Right renal cortex interstitium (tissue), 3 donors: ENCODE data around the gene SH3TC2. TPM values are rescaled to one million over a fixed set of nuclear protein-coding genes. Genes with fewer than 3 reads are reported as not detected.

Experiments
- DNase-seq, 3 donors: peaks; one replicate each; pipeline ENCODE4 v3.0.0-alpha.2; 2013; ENCODE audit warnings: low read depth in 3 of 3, low spot score in 2 of 3
- polyA plus RNA-seq, 3 donors: library from polyadenylated mRNA; unstranded; fragments of 120-200 nt; gene quantifications; one replicate each; pipeline ENCODE4 v1.2.1, GENCODE V29; 2013; ENCODE audit not compliant: insufficient read length in 3 of 3

The SH3TC2 gene
- polyA plus RNA-seq, 3 donors = 0.75 to 0.88 (median 0.80) TPM

GRCh38 chr5:148976569-148977381, 86.1 kb downstream of the SH3TC2 start:
- no peak for DNase-seq

GRCh38 chr5:148974642-148975327, 88.1 kb downstream of the SH3TC2 start:
- DNase-seq = no peak

DNA sequence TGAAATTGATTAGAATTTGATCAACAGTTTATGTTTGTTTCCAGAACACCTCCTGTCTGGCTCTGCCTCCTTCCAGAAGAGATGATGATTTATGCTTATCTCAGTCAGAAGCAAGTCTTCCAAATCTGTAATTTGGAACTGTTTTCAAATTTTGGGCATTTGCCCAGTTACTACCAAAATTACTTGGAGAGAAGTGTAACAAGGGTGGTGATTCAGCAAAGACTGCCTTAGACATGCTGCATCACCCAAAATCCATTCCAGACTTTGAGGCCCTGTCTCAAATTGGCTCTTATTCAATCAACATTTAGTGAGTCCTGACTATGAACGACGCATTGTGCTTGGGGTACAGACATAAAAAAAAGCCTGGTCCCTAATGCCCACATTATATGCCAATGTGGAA, 89.4 kb downstream of the SH3TC2 start:
- no peak for DNase-seq

DNA sequence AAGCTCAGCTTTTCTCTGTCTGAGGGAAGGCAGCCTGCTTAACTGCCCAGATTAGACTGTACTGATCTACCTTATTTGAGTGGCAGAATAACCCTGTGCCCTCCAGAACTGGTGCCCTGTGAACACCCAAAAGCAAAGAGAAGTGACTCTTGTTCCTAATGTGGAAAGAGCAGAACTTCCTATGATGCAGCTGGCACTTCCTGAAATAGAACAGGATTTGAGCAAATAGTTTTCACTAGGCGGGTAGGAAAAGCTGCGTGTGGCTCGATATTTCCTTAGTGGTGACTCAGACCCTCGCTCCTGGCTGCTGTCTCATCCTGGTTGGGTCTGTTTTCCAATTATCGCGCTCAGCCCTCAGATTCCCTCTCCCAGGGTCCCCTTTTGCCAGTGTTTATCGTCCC, 89.9 kb downstream of the SH3TC2 start:
- no peak for DNase-seq

GRCh38 chr5:148972396-148972795, 90.5 kb downstream of the SH3TC2 start:
- DNase-seq = no peak

- DNase-seq = no peak
Measured at GRCh38 chr5:148970876-148971275, 92.0 kb downstream of the SH3TC2 start.

- no peak for DNase-seq
Measured at GRCh38 chr5:148970228-148970627, 92.6 kb downstream of the SH3TC2 start.

DNA sequence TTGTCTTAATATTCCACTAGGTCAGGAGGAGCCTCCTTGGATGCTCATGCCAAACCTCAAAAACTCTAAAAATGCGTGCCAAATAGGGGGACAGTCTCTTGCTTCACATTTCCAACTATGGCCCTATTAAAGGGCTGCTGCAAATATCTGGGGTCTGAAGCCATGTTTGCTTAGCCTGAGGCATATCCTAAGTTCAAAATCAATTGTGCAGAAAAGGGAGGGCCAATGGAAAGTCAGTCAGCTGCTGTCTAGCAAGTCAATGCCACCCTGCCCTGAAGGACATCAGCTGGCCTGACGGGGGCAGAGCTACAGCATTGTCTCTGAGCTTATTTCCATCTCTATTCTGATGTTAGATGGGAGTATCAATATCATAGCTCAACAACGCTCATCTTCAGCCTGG, 93.6 kb downstream of the SH3TC2 start:
- DNase-seq = no peak

GRCh38 chr5:148968311-148968710, 94.6 kb downstream of the SH3TC2 start:
- no peak for DNase-seq

GRCh38 chr5:148967783-148968182, 95.1 kb downstream of the SH3TC2 start:
- DNase-seq = no peak

GRCh38 chr5:148966938-148967337, 95.9 kb downstream of the SH3TC2 start:
- no peak for DNase-seq

DNA sequence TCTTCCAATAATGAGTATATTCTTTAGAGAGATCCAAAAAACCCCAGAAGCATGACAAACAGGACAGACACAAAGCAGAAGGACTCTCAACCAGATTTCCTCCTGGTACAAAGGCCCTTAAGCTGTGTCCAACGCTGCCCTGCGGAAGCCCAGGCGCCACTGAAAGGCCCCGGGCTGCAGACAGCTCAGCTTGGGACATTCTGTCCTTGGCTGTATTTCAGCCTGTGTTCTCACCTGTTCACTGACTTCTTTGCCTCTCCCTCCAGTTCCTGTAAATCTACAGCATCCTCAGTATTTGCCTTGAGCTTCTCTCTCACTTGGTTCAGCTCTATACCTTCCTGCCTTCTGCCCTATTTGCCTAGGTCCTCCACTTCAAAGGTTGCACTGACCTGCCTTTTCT, 96.5 kb downstream of the SH3TC2 start:
- DNase-seq = no peak

DNA sequence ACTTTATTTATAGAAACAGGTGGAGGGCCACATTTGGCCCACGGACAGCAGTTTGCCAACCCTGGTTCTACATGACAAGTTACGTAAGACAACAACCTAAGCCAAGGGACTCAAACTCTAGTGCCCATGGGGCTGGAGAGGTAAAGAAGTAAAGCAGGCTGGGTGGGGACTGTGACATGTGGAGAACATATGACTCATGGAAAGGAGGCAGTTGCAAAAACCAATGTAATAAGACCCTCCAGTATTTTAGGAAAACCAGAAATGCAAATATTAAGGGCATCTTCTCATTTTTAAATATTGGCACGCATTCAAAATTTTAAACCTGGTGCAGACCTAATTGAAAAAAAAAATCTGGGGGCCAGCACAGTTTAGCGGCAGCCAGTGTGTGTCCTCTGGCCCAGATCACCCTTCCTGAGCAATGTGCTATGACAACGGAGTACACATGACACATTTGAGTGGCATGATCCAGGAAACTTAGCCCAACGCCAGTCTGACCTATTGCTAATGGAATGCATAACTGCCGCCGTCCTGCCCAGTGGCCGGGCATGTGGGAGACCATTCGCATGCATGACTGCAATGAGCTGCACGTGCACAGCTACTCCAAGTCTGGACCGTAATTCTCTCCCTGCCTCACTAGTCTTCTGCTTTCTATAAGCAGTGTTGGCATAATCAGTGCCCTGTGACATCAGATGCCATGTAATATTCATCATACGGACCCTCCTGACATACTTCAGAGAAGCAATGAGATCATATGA, 97.2 kb downstream of the SH3TC2 start:
- DNase-seq = peak; percentile 25 to 69 (median 44)

DNA sequence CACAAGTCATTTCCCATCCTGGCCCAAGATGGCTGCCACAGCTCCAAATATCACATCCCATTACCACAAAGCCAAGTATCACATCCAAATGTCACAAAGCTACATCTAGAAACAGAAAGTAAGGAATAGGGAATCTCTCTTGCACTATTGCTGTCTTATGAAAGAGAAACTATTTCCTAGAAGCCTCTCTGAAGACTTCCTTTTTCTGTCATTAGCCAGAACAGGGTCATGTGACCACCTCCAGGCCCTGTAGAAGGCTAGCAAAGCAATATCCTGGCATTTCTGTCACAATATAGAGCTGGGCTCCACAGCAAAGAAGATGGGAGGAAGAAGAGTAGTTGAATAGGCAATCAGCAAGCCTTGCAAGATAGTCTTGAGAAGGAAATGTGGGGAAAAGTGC, 99.2 kb downstream of the SH3TC2 start:
- no peak for DNase-seq

DNA sequence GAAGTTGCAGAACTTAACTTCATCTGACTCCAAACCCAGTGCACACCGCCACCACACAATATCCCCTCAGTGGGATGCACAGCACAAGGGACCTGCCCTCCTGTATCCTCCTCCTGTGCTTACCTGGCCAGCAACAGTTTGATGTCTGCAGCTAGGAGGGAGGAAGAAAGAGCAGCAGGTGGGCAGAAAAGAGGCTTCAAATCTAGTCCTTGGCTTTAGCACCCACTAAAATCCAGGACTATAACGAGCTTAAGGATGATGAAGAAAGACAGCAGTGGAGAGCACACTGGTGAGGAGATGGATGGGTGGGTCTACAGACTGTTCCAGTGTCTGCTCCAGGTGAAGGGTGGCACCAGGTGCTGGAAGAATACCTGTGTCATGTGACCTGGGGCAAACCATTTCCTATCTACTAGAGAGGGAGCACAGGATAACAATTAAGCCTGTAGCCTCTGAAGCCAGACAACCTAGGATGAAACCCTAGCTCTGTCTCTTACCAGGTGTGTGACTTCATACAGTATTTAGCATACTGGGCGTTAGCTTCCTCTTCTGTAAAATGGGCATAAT, 100.0 kb downstream of the SH3TC2 start:
- DNase-seq = no peak

GRCh38 chr5:148962200-148962550, 100.7 kb downstream of the SH3TC2 start:
- no peak for DNase-seq

- DNase-seq = no peak
Measured at GRCh38 chr5:148961261-148962199, 101.3 kb downstream of the SH3TC2 start.

- no peak for DNase-seq
Measured at GRCh38 chr5:148960070-148960769, 102.6 kb downstream of the SH3TC2 start.

- no peak for DNase-seq
Measured at GRCh38 chr5:148957591-148958202, 105.2 kb downstream of the SH3TC2 start.
